HEK293T (cell line): ENCODE results near the gene CLEC3B.
"Not testable (repeated sequence)": the region's sequence is repeated elsewhere in the genome, so short reads cannot be mapped to it uniquely, and the experiment has no call there.

ENCODE experiments used
- CTCF ChIA-PET: fragments of 350-600 bp; formaldehyde crosslinking; extraction: SDS; loops from one replicate; lab custom pipeline; 2021; ENCODE audit warnings: antibody characterized with exemption, inconsistent platforms; lab: Yijun Ruan, JAX
- POLR2A ChIA-PET: fragments of 350-600 bp; formaldehyde crosslinking; extraction: SDS; loops from one replicate; lab custom pipeline; 2020; ENCODE audit warnings: antibody characterized with exemption, inconsistent platforms; lab: Yijun Ruan, JAX
- DNase-seq: peaks from one replicate; pipeline ENCODE4 v3.0.0; 2012; ENCODE audit warnings: mixed read lengths; ENCODE audit errors: extremely low spot score
- ARNT ChIP-seq: fragments of 450-650 bp; IDR thresholded peaks from 2 replicates; pipeline ENCODE4 v1.6.1; 2017; ENCODE audit warnings: mild to moderate bottlenecking
- BHLHE40 ChIP-seq: fragments of 450-650 bp; IDR thresholded peaks from 2 replicates; pipeline ENCODE4 v1.6.1; 2016; ENCODE audit warnings: mild to moderate bottlenecking, moderate library complexity, borderline replicate concordance
- CTBP1 ChIP-seq: fragments of 450-650 bp; IDR thresholded peaks from 2 replicates; pipeline ENCODE4 v1.6.1; 2016; ENCODE audit warnings: borderline replicate concordance
- ELF4 ChIP-seq: fragments of 450-650 bp; IDR thresholded peaks from 2 replicates; pipeline ENCODE4 v1.6.1; 2017; ENCODE audit warnings: antibody characterized with exemption
- FOXA1 ChIP-seq: fragments of 450-650 bp; IDR thresholded peaks from 2 replicates; pipeline ENCODE4 v1.6.1; 2016; ENCODE audit warnings: mild to moderate bottlenecking
- FOXK2 ChIP-seq: fragments of 450-650 bp; IDR thresholded peaks from 2 replicates; pipeline ENCODE4 v1.6.1; 2016; ENCODE audit warnings: mild to moderate bottlenecking
- FOXM1 ChIP-seq: fragments of 450-650 bp; IDR thresholded peaks from 2 replicates; pipeline ENCODE4 v1.6.1; 2017; ENCODE audit warnings: mild to moderate bottlenecking, borderline replicate concordance
- HDGF ChIP-seq: fragments of 450-650 bp; IDR thresholded peaks from 2 replicates; pipeline ENCODE4 v1.6.1; 2017; ENCODE audit warnings: antibody characterized with exemption, borderline replicate concordance
- L3MBTL2 ChIP-seq: fragments of 450-650 bp; conservative IDR thresholded peaks from 2 replicates; pipeline ENCODE4 v1.6.1; 2016; ENCODE audit warnings: mild to moderate bottlenecking
- LEF1 ChIP-seq: fragments of 450-650 bp; IDR thresholded peaks from 2 replicates; pipeline ENCODE4 v1.6.1; 2017; ENCODE audit warnings: mild to moderate bottlenecking, borderline replicate concordance
- NFRKB ChIP-seq: fragments of 450-650 bp; IDR thresholded peaks from 2 replicates; pipeline ENCODE4 v1.6.1; 2016; ENCODE audit warnings: mild to moderate bottlenecking, moderate library complexity
- SP1 ChIP-seq: fragments of 450-650 bp; IDR thresholded peaks from 2 replicates; pipeline ENCODE4 v1.6.1; 2017
- SUZ12 ChIP-seq: fragments of 450-650 bp; IDR thresholded peaks from 2 replicates; pipeline ENCODE4 v1.6.1; 2016; ENCODE audit warnings: mild to moderate bottlenecking
- TARDBP ChIP-seq: fragments of 450-650 bp; IDR thresholded peaks from 2 replicates; pipeline ENCODE4 v1.6.1; 2016
- ZNF384 ChIP-seq: fragments of 450-650 bp; IDR thresholded peaks from 2 replicates; pipeline ENCODE4 v1.6.1; 2016
- TF ChIP-seq, protein P1 (sequence below): fragments of 450-650 bp; IDR thresholded peaks from 2 replicates; pipeline ENCODE4 v1.6.1; 2016

The CLEC3B gene

DNA sequence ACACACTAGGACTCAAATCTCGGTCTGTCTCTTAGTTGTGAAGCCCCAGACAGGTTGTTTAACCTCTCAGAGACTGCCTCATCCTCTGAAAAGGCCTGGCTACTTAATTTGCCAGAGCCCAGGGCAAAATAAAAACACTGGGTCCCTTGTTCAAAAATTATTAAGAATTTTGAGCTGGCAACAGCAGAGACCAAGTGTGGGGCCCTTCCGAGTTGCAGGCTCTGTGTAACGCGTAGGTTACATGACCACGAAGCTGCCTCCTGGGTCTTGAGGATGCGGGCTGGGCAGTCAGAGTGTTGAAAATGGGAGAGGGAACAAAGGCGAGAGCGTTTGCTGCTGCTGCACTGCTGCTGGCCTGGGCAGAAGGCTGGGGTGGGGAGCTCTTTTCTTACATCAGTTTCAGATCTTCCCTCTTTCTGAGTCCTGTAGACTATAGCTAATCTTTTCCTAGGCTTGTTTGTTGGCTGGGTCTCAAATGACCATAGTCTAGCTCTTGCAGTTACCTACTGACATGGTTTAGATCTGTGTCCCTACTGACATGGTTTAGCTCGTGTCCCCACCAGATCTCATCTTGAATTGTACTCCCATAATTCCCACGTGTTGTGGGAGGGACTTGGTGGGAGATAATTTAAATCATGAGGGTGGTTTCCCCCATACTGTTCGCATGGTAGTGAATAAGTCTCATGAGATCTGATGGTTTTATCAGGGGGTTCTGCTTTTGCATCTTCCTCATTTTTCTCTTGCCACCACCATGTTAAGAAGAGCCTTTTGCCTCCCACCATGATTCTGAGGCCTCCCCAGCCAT lies 49.9 kb downstream of the CLEC3B start:
- no peak for TF ChIP-seq ZNF384
- no peak for TF ChIP-seq TARDBP
- no peak for TF ChIP-seq SUZ12
- TF ChIP-seq FOXA1: no peak
- TF ChIP-seq NFRKB: no peak
- TF ChIP-seq, protein P1, sequence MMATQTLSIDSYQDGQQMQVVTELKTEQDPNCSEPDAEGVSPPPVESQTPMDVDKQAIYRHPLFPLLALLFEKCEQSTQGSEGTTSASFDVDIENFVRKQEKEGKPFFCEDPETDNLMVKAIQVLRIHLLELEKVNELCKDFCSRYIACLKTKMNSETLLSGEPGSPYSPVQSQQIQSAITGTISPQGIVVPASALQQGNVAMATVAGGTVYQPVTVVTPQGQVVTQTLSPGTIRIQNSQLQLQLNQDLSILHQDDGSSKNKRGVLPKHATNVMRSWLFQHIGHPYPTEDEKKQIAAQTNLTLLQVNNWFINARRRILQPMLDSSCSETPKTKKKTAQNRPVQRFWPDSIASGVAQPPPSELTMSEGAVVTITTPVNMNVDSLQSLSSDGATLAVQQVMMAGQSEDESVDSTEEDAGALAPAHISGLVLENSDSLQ: no peak
- no peak for TF ChIP-seq LEF1
- no peak for TF ChIP-seq SP1
- TF ChIP-seq HDGF: no peak
- TF ChIP-seq FOXM1: no peak
- no peak for TF ChIP-seq FOXK2
- no peak for TF ChIP-seq ARNT
- no peak for TF ChIP-seq L3MBTL2
- TF ChIP-seq CTBP1: no peak
- TF ChIP-seq BHLHE40: no peak
- no peak for TF ChIP-seq ELF4
- ChIA-PET POLR2A (no interaction called here), CTCF (no interaction called here)
- DNase-seq: no peak

DNA sequence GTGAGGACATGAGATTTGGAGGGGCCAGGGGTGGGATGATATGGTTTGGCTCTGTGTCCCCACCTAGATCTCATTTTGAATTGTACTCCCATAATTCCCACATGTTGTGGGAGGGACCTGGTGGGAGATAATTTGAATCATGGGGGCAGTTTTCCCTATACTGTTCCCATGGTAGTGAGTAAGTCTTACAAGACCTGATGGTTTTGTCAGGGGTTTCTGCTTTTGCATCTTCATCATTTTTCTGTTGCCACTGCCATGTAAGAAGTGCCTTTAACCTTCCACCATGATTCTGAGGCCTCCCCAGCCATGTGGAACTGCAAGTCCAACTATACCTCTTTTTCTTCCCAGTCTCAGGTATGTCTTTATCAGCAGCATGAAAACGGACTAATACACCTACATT lies 52.2 kb downstream of the CLEC3B start:
- DNase-seq, POLR2A ChIA-PET, CTCF ChIA-PET: not testable (repeated sequence)

DNA sequence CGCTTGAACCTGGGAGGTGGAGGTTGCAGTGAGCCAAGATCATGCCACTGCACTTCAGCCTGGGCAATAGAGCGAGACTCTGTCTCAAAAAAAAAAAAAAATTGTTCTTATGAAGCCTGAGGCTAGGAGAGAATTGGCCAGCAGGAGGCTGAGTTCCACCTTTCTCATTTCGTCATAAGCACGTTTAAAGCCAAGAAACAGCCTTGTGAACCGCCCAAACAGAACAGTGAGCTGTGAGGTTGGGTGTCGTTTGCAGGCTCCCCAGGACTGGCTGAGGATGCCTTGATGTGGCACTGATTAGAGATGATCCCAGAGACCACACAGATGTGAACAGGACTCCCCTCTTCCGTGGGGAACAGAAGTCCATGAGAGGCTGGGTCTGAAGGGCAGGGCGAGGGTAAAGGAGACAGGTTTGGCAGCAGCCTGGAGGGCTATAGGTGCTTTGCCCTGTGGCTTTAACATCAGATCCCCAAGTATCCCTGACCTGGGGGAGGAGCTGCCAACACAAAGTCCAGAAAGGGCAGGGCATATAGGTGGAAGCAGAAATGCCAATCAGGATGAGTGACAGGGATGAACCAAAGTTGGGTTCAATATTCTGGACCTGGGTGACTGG lies 52.9 kb downstream of the CLEC3B start:
- POLR2A ChIA-PET: no interaction called here
- CTCF ChIA-PET: interaction anchor here (0.7 kb wide), 1 partner anchor 330 kb away, joined by 7 read pairs; no protein-coding TSS in a partner anchor
- no peak for DNase-seq
- TF ChIP-seq, protein P1: peak; percentile 86
- TF ChIP-seq ZNF384 (peak; percentile 77), SUZ12 (no peak)

DNA sequence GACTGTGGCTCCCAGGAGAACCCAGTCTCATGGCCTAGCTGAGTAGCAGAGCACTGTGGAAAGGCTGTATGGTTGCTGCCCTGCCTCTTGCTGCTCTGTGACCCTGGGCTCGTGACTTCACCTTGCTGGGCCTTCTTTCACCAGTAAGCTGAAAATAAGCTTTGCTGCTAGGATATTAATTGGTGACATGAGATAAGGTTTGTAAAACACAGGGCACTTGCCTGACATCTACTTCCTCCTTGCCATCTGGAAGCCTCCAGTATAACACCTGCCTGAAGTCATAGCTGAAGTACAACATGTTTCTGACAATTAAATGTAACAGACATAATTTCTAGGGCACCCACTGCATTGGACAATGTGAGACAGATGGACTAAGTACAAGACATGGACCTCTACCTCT lies 53.6 kb downstream of the CLEC3B start:
- no peak for DNase-seq
- ChIA-PET POLR2A (no interaction called here), CTCF (no interaction called here)
- TF ChIP-seq FOXA1 (no peak), FOXK2 (no peak), CTBP1 (no peak), NFRKB (no peak), ELF4 (no peak), SP1 (no peak), ARNT (no peak), L3MBTL2 (no peak), LEF1 (no peak), FOXM1 (no peak), SUZ12 (no peak), BHLHE40 (no peak), TARDBP (no peak), ZNF384 (no peak), HDGF (no peak)
- TF ChIP-seq, protein P1: no peak

DNA sequence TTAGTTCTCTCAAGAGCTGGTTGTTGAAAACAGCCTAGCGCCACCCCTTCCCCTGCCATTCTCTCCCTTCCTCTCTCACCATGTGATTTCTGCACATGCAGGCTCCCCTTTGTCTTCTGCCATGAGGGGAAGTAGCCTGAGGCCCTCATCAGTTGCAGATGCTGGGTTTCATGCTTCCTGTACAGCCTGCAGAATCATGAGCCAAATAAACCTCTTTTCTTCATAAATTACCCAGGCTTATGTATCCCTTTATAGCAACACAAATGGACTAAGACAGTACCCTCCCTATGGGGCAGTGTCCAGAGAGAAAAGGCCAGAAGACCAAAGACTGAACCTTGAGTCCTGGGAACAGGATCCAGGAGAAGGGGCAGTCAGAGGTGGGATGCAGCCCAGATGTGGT lies 54.7 kb downstream of the CLEC3B start:
- TF ChIP-seq SP1 (no peak), FOXA1 (no peak), HDGF (no peak), ARNT (no peak), SUZ12 (no peak), LEF1 (no peak), FOXK2 (no peak), ZNF384 (no peak), CTBP1 (no peak), BHLHE40 (no peak), L3MBTL2 (no peak), NFRKB (no peak), FOXM1 (no peak)
- TF ChIP-seq, protein P1: no peak
- ChIA-PET CTCF (no interaction called here), POLR2A (no interaction called here)
- DNase-seq: no peak
